H54 (cell line): ENCODE data around the gene PSMA7.

ENCODE experiments used
- DNase-seq: peaks from one replicate; pipeline ENCODE4 v3.0.0; 2011; ENCODE audit warnings: low spot score, mixed read lengths; ENCODE audit not compliant: insufficient read length
- FAIRE-seq: peaks from 3 replicates; lab custom pipeline; 2011; peaks lifted over from hg19 to GRCh38; lab: Jason Lieb, UNC
- POLR2A ChIP-seq: IDR thresholded peaks from 2 replicates; pipeline ENCODE4 v1.6.1; 2011; ENCODE audit warnings: low read depth, mild to moderate bottlenecking, low read length

Gene PSMA7

GRCh38 chr20:62178316-62179161, 35.3 kb upstream of the PSMA7 start:
- TF ChIP-seq POLR2A = no peak
- DNase-seq (no peak), FAIRE-seq (no peak)

- DNase-seq (no peak), FAIRE-seq (no peak)
- no peak for TF ChIP-seq POLR2A
Observed at GRCh38 chr20:62177307-62177706, 34.1 kb upstream of the PSMA7 start.

GRCh38 chr20:62176866-62177265, 33.7 kb upstream of the PSMA7 start:
- FAIRE-seq = no peak

DNA sequence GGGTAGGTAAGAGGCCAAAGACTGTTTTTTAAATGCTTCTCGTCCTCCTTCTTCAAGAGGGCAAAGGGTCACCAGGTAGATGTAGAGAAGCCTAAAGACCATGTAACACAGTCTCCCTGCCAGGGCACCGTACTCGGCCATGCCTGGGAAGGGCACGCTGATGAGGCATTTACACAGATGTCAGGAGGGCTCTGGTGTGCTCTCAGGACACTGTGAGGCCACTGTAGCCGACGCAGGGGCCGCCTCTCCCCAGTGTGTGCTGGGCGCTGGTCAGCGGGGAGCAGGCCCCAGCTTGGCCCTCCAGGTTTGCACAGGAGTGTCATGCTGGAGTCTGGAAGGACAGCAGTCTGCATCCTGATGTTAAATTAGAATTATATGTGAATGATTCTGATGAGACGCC, 32.5 kb upstream of the PSMA7 start:
- DNase-seq = no peak
- no peak for FAIRE-seq
- TF ChIP-seq POLR2A = no peak

More at GRCh38 chr20:62176866-62177265, 33.7 kb upstream of the PSMA7 start:
- no peak for TF ChIP-seq POLR2A
- no peak for DNase-seq

DNA sequence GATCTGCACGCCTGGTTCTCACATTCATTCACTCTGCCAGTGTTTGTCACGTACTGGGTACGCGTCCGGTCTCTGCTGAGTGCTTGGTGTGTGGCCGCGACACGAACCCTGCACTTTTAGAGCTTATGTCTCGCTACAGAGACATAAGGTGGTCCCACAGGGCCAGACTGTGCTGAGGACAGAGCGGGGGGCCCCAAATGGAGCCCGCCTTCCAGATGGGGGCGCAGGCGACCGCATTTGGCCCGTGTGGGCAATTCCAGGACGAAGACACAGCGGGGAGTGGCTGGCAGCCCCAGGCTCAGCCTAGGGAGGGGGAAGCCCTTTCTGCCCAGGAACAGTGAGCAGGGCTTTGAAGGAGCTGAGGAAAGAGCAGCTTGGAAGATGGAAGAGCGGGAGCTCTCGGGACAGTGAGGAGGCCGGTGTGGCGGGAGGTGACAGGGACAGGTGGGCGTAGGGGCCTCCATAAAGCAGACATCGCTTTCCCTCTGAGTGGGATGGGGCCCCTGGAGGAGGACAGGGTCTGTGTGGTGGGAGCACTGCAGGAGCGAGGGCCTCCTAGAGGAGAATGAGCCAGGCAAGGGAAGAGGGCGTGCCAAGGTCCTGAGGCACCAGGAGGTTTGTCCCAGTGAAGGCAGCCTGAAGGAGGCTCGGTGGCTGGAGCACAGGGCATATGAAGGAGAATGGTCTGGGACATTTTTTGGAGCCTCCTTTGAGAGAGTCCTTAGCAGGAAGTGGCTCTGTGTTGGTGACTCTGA, 31.9 kb upstream of the PSMA7 start:
- TF ChIP-seq POLR2A = no peak
- no peak for FAIRE-seq
- DNase-seq = no peak

DNA sequence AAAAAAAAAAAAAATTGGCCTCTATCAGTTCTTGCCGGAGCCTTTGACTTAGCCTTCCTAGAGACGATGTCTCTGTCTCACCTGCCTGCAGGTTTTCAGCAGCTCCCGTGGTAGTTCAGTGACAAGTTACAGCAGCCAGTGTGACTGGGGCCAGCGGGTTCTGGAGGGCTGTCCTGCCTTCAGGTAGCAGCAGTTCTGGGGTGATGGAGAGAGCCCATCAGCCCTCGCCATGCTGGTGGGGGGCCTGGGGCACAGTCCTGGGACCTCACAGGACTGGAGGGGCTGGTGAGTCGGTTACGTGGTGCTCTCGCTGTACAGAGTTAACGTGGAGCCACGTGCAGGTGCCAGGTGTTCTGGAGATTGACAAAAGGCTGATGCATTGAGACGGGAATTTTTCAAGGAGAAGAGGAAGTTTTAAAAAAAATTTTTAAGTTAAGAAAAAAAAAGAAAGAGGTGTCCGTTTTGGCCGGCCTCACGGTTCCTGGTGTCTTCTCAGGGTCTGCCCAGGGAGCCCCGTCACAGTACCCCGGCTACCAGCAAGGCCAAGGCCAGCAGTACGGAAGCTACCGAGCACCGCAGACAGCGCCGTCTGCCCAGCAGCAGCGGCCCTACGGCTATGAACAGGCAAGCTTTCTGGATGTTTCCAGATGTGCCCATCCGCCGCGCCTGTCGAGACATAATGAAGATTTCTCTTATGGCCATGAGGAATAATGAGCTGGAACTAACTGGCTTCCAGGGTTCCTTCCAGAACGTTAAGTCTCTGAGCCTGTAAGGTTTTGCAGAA, 31.0 kb upstream of the PSMA7 start:
- FAIRE-seq = no peak
- no peak for DNase-seq
- TF ChIP-seq POLR2A = no peak

GRCh38 chr20:62172666-62173065, 29.5 kb upstream of the PSMA7 start:
- FAIRE-seq (no peak), DNase-seq (no peak)
- no peak for TF ChIP-seq POLR2A

DNA sequence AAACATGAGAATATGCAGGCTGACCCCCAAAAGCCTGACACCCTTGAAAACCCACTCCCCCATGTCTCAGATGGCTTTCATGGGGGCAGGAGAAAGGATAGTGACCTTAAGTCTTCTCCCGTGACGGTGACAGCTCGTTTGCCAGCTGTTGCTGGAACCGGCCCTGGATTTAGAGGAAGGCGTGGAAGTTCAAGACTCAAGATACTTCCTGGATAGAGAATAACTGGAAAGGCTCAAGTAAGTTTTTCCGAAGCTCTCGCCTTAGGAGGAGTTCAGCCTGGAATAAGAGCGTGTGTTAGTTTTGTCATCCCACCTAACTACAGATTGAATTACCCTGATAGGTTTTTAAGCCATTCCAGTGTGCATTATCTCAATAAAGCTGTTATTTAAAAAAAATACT, 28.1 kb upstream of the PSMA7 start:
- DNase-seq = no peak
- FAIRE-seq = no peak

GRCh38 chr20:62170536-62170935, 27.3 kb upstream of the PSMA7 start:
- FAIRE-seq (no peak), DNase-seq (no peak)
- no peak for TF ChIP-seq POLR2A

More for the DNA sequence above, 28.1 kb upstream of the PSMA7 start:
- TF ChIP-seq POLR2A = no peak

DNA sequence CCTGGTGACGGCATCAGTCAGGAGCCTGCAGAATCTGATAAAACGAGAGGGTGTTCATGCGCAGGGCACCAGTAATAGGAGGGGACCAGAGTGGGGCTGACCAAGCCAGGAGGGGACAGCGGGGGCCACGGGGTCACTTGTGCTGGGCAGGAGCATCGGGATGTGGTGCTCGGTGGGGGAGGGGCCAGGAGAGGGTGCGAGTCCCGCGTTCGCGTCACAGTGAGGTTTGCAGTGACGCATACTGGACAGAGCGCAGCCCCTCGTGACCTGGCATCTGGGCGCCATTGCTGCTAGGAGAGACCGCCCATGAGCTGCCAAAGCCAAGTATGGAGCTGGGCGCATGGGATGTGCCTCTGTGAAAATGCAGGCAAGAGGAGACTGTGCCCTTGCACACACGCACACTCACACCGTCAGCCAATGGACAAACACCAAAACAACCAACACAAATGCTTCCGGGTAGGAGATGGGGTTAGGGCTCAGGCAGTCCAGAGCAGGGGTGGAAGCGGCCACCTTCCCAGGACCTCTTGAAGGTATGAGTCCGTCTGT, 25.8 kb upstream of the PSMA7 start:
- DNase-seq (no peak), FAIRE-seq (no peak)
- TF ChIP-seq POLR2A = no peak

DNA sequence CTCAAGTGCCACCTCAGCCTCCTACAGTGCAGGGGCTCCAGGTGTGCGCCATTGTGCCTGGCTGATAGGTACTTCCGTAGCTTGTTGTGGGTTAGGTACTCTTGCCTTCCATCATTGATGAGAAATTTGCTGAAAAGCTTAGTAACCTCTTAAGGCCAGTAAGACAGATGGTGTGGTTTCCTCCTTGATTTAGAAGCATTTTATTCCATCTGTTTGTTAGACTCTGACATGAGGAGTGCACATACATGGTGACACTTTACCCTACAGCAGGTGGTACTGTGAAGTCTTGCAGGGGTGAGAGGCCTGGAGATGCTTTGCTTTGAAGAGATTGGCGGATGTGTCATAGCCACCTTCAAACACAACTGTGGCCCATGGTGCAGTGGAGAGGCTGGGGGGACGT, 24.9 kb upstream of the PSMA7 start:
- no peak for FAIRE-seq
- no peak for DNase-seq
- TF ChIP-seq POLR2A = no peak

DNA sequence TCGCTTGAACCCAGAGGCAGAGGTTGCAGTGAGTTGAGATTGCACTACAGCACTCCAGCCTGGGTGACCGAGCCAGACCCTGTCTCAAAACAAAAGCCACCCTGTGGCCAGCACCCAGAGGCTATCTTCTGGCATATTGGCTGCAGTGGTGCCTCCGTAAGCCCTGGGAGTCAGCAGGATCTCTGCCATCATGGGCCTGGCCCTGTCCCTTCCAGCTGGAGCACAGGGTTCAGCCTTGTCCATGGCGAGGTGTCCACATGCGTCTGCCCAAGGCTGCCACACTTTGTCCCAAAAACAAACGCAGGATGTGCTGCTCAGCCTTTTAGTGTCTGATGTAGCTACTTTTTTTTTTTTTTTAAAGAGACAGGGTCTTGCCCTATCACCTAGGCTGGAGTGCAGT, 24.3 kb upstream of the PSMA7 start:
- FAIRE-seq = no peak

DNA sequence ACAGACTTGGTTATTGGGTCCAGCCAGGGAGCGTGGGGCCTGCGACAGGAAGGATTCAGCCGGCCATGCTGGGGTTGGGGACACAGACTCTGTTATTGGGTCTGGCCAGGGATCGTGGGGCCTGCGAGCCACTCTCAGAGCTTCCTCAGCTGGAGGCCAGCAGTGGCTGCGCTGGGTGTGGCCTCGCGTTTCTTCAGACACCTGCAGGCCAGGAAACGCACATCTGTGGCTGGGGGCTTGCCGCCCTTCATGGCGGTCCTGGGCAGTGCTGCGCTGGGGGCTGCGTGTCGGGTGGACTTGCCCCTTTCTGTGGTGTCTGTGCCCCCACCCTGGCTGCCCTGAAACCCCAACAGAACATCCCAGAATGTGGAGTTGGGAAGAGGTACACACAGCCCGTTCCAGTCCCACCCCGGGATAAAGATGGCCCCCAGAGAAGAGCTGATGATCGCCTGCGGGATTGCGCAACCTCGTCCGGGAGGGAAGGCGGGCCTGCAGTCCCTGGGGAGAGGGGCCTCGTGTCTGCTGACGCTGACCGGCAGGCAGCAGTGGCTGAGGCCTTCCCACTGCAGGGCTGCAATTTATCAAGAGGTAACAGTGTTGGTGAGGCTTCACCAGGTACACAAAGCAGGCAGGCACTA, 22.7 kb upstream of the PSMA7 start:
- no peak for TF ChIP-seq POLR2A
- DNase-seq (no peak), FAIRE-seq (no peak)

More for the DNA sequence above, 24.3 kb upstream of the PSMA7 start:
- DNase-seq = no peak
- no peak for TF ChIP-seq POLR2A
